HepG2 (cell line): ENCODE data around the gene ASPM. TPM values are rescaled to one million over a fixed set of nuclear protein-coding genes. Genes with fewer than 3 reads are reported as not detected.

Experiments
- ATF6 ChIP-seq: sonication (generic); formaldehyde crosslinking; conservative IDR thresholded peaks from 2 replicates; pipeline ENCODE4 v1.4.0; 2020; ENCODE audit warnings: missing genetic modification reagents
- IRX3 ChIP-seq: sonication (generic); formaldehyde crosslinking; IDR thresholded peaks from 2 replicates; pipeline ENCODE4 v1.8.1; 2023; ENCODE audit warnings: mild to moderate bottlenecking, low read depth, missing genetic modification reagents, borderline replicate concordance
- JUND ChIP-seq: sonication (generic); formaldehyde crosslinking; IDR thresholded peaks from 2 replicates; pipeline ENCODE4 v1.8.0; 2022; ENCODE audit warnings: mild to moderate bottlenecking, missing genetic modification reagents
- KAT8 ChIP-seq: IDR thresholded peaks from 2 replicates; pipeline ENCODE4 v1.6.1; 2016; ENCODE audit warnings: missing genetic modification reagents, missing compliant biosample characterization
- MTA3 ChIP-seq: sonication (generic); formaldehyde crosslinking; IDR thresholded peaks from 2 replicates; pipeline ENCODE4 v1.4.0; 2020; ENCODE audit warnings: missing genetic modification reagents
- PATZ1 ChIP-seq: sonication (generic); formaldehyde crosslinking; IDR thresholded peaks from 2 replicates; pipeline ENCODE4 v1.4.0; 2020; ENCODE audit warnings: missing genetic modification reagents
- PAXIP1 ChIP-seq: sonication (generic); formaldehyde crosslinking; conservative IDR thresholded peaks from 2 replicates; pipeline ENCODE4 v1.4.0; 2020; ENCODE audit warnings: mild to moderate bottlenecking, missing genetic modification reagents, moderate library complexity
- PCBP2 ChIP-seq: fragments of 200-400 bp; formaldehyde crosslinking; optimal IDR thresholded peaks from 2 replicates; pipeline ENCODE3; 2018; ENCODE audit warnings: low read length, low read depth; ENCODE audit not compliant: poor library complexity, severe bottlenecking
- REL ChIP-seq: sonication (generic); formaldehyde crosslinking; conservative IDR thresholded peaks from 2 replicates; pipeline ENCODE4 v1.8.0; 2022; ENCODE audit warnings: mild to moderate bottlenecking, missing genetic modification reagents, moderate library complexity
- TBL1XR1 ChIP-seq: fragments of 150-350 bp; IDR thresholded peaks from 2 replicates; pipeline ENCODE4 v1.6.1; 2014; ENCODE audit warnings: borderline replicate concordance, low read length; ENCODE audit not compliant: partially characterized antibody
- ZNF646 ChIP-seq: sonication (generic); formaldehyde crosslinking; IDR thresholded peaks from 2 replicates; pipeline ENCODE4 v1.9.0; 2021; ENCODE audit warnings: mild to moderate bottlenecking, missing genetic modification reagents
- ZNF740 ChIP-seq: sonication (generic); formaldehyde crosslinking; IDR thresholded peaks from 2 replicates; pipeline ENCODE4 v1.4.0; 2020; ENCODE audit warnings: missing genetic modification reagents
- polyA plus RNA-seq, 8 experiments: library from polyadenylated mRNA; depleted of rRNA in 3 of 8; stranded (reverse) in 7 of 8; unstranded in 1 of 8; fragments of >200 nt; fragmentation: Illumina TruSeq in 4 of 8; extraction: Trizol in 4 of 8; gene quantifications; 2 replicates each; pipeline versions ENCODE4 v1.2.1 to v1.2.3, GENCODE V29; 2011 to 2016; ENCODE audit warnings: low read depth in 4 of 8, missing spikeins in 1 of 8, mixed read lengths in 1 of 8; ENCODE audit not compliant: insufficient read depth in 1 of 8
- total RNA-seq, 5 experiments: library from RNA; depleted of rRNA; stranded (reverse); fragments of >200 nt; fragmentation: Illumina TruSeq; extraction: Trizol; gene quantifications; 2 replicates each; pipeline ENCODE4 v1.2.3, GENCODE V29; 2016; ENCODE audit warnings: low read depth in 1 of 5

ASPM gene
- total and polyA plus RNA-seq, 2 of the 13 experiments (the other 11 are each of a cell fraction or from before 2014, with no cell fraction given), result 7.7 to 29.1 TPM

- TF ChIP-seq ZNF646 (CRISPR knock-in tag) (no peak), IRX3 (peak; percentile 90), JUND (CRISPR knock-in tag) (no peak), PAXIP1 (CRISPR knock-in tag) (peak; percentile 21; the same call in 1 of the 2 replicates), ZNF740 (no peak), MTA3 (no peak), KAT8 (CRISPR knock-in tag) (0 out of 2 replicates have a peak, but pooled peaks have one; percentile 31), TBL1XR1 (no peak), REL (peak; percentile 98), ATF6 (CRISPR knock-in tag) (no peak), PATZ1 (CRISPR knock-in tag) (no peak), PCBP2 (no peak)
These were observed at the start of gene ASPM (continued) for GRCh38 chr1:197146101-197147095.
